Endothelial cell of umbilical vein (primary cell): ENCODE data around the gene ANO6. TPM values are rescaled to one million over a fixed set of nuclear protein-coding genes. Genes with fewer than 3 reads are reported as not detected.
A peak's percentile ranks its signal among the peaks of the same experiment; 100 is the strongest.

Experiments used
- BruUV-seq: library from RNA; stranded (reverse); fragments of 400-500 nt; replicated peaks from 2 replicates; lab custom pipeline; 2021; lab: Mats Ljungman, UMichigan
- CTCF ChIA-PET: fragments of 300-600, 350-600 bp; sonication (Branson Sonifier 250); formaldehyde crosslinking; loops from one replicate; lab custom pipeline; 2021; ENCODE audit warnings: antibody characterized with exemption, inconsistent platforms; lab: Charles Lee
- POLR2A ChIA-PET: fragments of 300-600, 350-600 bp; sonication (Branson Sonifier 250); formaldehyde crosslinking; loops from one replicate; lab custom pipeline; 2021; ENCODE audit warnings: antibody characterized with exemption, inconsistent platforms; lab: Charles Lee
- DNase-seq: peaks from one replicate; pipeline ENCODE4 v3.0.0-alpha.2; 2011; ENCODE audit warnings: low read depth, low spot score
- FAIRE-seq: peaks from 2 replicates; lab custom pipeline; 2011; peaks lifted over from hg19 to GRCh38; lab: Jason Lieb, UNC
- H2AFZ ChIP-seq: 2 replicates; pipeline ENCODE4 v1.6.0; 2012; ENCODE audit warnings: low read depth, low read length, control low read depth, inconsistent platforms
- H3K27ac ChIP-seq: 2 replicates; pipeline ENCODE4 v1.5.1; 2011; ENCODE audit warnings: low read depth, mild to moderate bottlenecking, control low read depth, low read length, moderate library complexity; ENCODE audit not compliant: insufficient read depth
- H3K27me3 ChIP-seq, 2 experiments: 2 replicates each; pipeline versions ENCODE4 v1.6.0 to v1.6.1; 2011; ENCODE audit warnings: low read length in 2 of 2, mixed read lengths in 1 of 2; ENCODE audit not compliant: control insufficient read depth in 2 of 2, insufficient read depth in 2 of 2
- H3K36me3 ChIP-seq, 2 experiments: 2 replicates in 1 of 2; 3 replicates in 1 of 2; pipeline ENCODE4 v1.5.1; 2011; ENCODE audit warnings: low read length in 2 of 2, mild to moderate bottlenecking in 1 of 2, moderate library complexity in 1 of 2; ENCODE audit not compliant: control insufficient read depth in 2 of 2, insufficient read depth in 2 of 2; ENCODE audit errors: extremely low read depth in 1 of 2
- H3K4me1 ChIP-seq: 3 replicates; pipeline ENCODE4 v1.5.1; 2011; ENCODE audit warnings: mild to moderate bottlenecking, low read length; ENCODE audit not compliant: control insufficient read depth, insufficient read depth; ENCODE audit errors: extremely low read depth
- H3K4me2 ChIP-seq: 2 replicates; pipeline ENCODE4 v1.6.1; 2011; ENCODE audit warnings: low read length, control low read depth, mixed read lengths; ENCODE audit not compliant: insufficient read depth
- H3K4me3 ChIP-seq, 3 experiments: fragments of 200-600 bp in 1 of 3; sonication (generic), shearing (Covaris generic) in 1 of 3; replicated peaks in 1 of 3; 2 replicates each; pipeline ENCODE4 v1.5.1; 2011 to 2016; ENCODE audit warnings: control low read depth in 3 of 3, low read length in 3 of 3, mild to moderate bottlenecking in 2 of 3, inconsistent platforms in 1 of 3, low read depth in 1 of 3, moderate library complexity in 1 of 3; ENCODE audit not compliant: insufficient read depth in 1 of 3
- H3K79me2 ChIP-seq: 2 replicates; pipeline ENCODE4 v1.6.0; 2012; ENCODE audit warnings: low read length, inconsistent platforms; ENCODE audit not compliant: control insufficient read depth, insufficient read depth
- H3K9ac ChIP-seq: replicated peaks from 2 replicates; pipeline ENCODE3; 2011; ENCODE audit warnings: low read length, control low read depth; ENCODE audit not compliant: insufficient read depth; ENCODE audit errors: extremely low read depth
- H3K9me1 ChIP-seq: replicated peaks from 3 replicates; pipeline ENCODE4 v1.6.0; 2011; ENCODE audit warnings: mild to moderate bottlenecking, low read length; ENCODE audit not compliant: control insufficient read depth, insufficient read depth; ENCODE audit errors: extremely low read depth
- H3K9me3 ChIP-seq: replicated peaks from 2 replicates; pipeline ENCODE4 v1.5.1; 2012; ENCODE audit warnings: low read length, inconsistent platforms; ENCODE audit not compliant: control insufficient read depth, insufficient read depth
- H4K20me1 ChIP-seq: replicated peaks from 2 replicates; pipeline ENCODE3; 2011; ENCODE audit warnings: mild to moderate bottlenecking, low read length; ENCODE audit not compliant: control insufficient read depth, insufficient read depth; ENCODE audit errors: extremely low read depth
- CTCF ChIP-seq, 2 donors: IDR thresholded peaks; 1 replicate in 1 of 2; 2 replicates in 1 of 2; pipeline ENCODE4 v1.5.1; 2011; ENCODE audit warnings: low read length in 2 of 2, mild to moderate bottlenecking in 2 of 2, moderate library complexity in 2 of 2, control low read depth in 1 of 2, inconsistent platforms in 1 of 2, low read depth in 1 of 2; ENCODE audit not compliant: insufficient read depth in 1 of 2; ENCODE audit errors: extremely low read depth in 1 of 2
- GATA2 ChIP-seq: IDR thresholded peaks from 2 replicates; pipeline ENCODE4 v1.7.0; 2011; ENCODE audit warnings: low read depth, mild to moderate bottlenecking, moderate library complexity, mixed read lengths, low read length; ENCODE audit not compliant: insufficient read length, insufficient read depth
- JUN ChIP-seq: IDR thresholded peaks from 2 replicates; pipeline ENCODE4 v1.6.1; 2011; ENCODE audit warnings: borderline replicate concordance, low read depth; ENCODE audit not compliant: insufficient read length, insufficient read depth
- POLR2A ChIP-seq: IDR thresholded peaks from 2 replicates; pipeline ENCODE4 v1.6.1; 2012; ENCODE audit warnings: low read depth, mild to moderate bottlenecking, control low read depth, low read length
- POLR2AphosphoS5 ChIP-seq: IDR thresholded peaks from 2 replicates; pipeline ENCODE4 v1.6.1; 2012; ENCODE audit warnings: low read depth, mild to moderate bottlenecking, control low read depth, low read length, moderate library complexity; ENCODE audit not compliant: insufficient read depth
- dilution Hi-C: fragments of 300-500 bp; cut with MboI; formaldehyde crosslinking; loops from one replicate; pipeline ENCODE4 v1.15.0; 2019; ENCODE audit warnings: low sequenced_read_pairs; ENCODE audit not compliant: extremely low pct_ligation_motif_present
- intact Hi-C: fragments of 100-400 bp; cut with micrococcal nuclease; formaldehyde crosslinking; loops from one replicate; pipeline ENCODE4 v1.10.0; 2022
- polyA plus RNA-seq, 4 experiments: library from polyadenylated mRNA; depleted of rRNA in 3 of 4; stranded (reverse) in 3 of 4; unstranded in 1 of 4; fragments of >200 nt; gene quantifications; 2 replicates each; pipeline versions ENCODE4 v1.2.1 to v1.2.3, GENCODE V29; 2011 to 2012; ENCODE audit warnings: missing spikeins in 1 of 4
- total RNA-seq: library from RNA; stranded (reverse); gene quantifications from 2 replicates; pipeline ENCODE4 v1.2.3, GENCODE V29; 2021

Gene ANO6
- total and polyA plus RNA-seq, 2 donors (not counting 3 experiments of a cell fraction or from before 2014, with no cell fraction given): 21.3 to 67.6 TPM

GRCh38 chr12:45216230-45216982 is 511 bp downstream of the ANO6 start:
- ChIA-PET POLR2A (interaction anchor here (1.0 kb wide), 3 partner anchors 18 to 57 kb away, joined by 3 to 7 read pairs (median 3); no protein-coding TSS in a partner anchor), CTCF (interaction anchor here (0.8 to 4.7 kb wide), 26 partner anchors 10 to 513 kb away, joined by 3 to 41 read pairs (median 5); partner anchors contain the start of gene ARID2)
- Histone ChIP-seq H3K9me3 (no peaks in the 10 kb centered on the region), H3K4me1 (peaks cover 14% of the 10 kb centered on the region), H3K9ac (peak overlapping the region; percentile 98), H3K4me2 (peak overlapping the region; percentile 92), H3K27ac (peak overlapping the region; percentile 76), H3K9me1 (no peaks in the 10 kb centered on the region), H3K36me3 (no peaks in the 10 kb centered on the region), H2AFZ (peak overlapping the region; percentile 41), H4K20me1 (peaks cover 3% of the 10 kb centered on the region), H3K4me3 (peak overlapping the region; percentile 53 to 88 (median 86)), H3K27me3 (no peaks in the 10 kb centered on the region), H3K79me2 (peaks cover 53% of the 10 kb centered on the region)
- DNase-seq (peak; percentile 67), FAIRE-seq (no peak)
- dilution Hi-C loops (no loop called here), intact Hi-C loops (loop anchor here (1.0 kb wide), 2 partner anchors 18 to 24 kb away; no protein-coding TSS in a partner anchor)
- TF ChIP-seq POLR2AphosphoS5 (no peak), JUN (no peak), POLR2A (no peak), CTCF (IDR thresholded peaks at IDR 0.05; ENCODE audit: extremely low read depth in 1 of 2, insufficient read depth in 1 of 2, low read depth in 1 of 2, low read length in 2 of 2) (peak in 1 of 2 donors; percentile 60), GATA2 (no peak)
- no TSS peak for BruUV-seq
